ENCODE results near the gene COL17A1.

- TF ChIP-seq CTCF (IDR thresholded peaks at IDR 0.05; ENCODE audit: insufficient read depth, low read length) = no peak
- TF ChIP-seq POLR2AphosphoS5 (IDR thresholded peaks at IDR 0.05; ENCODE audit: low read depth) = no peak
Observed at GRCh38 chr10:103995134-103995533, 90.5 kb downstream of the COL17A1 start.

Data from HL-60 (cell line).